Kidney (tissue), 14 donors: ENCODE results near the gene PPFIA4. TPM values are rescaled to one million over a fixed set of nuclear protein-coding genes. Genes with fewer than 3 reads are reported as not detected.

Experiments used
- DNase-seq, 5 donors: peaks; one replicate each; pipeline ENCODE4 v3.0.0-alpha.2; 2013 to 2020
- FAIRE-seq: peaks from 2 replicates; lab custom pipeline; 2012; peaks lifted over from hg19 to GRCh38; lab: Jason Lieb, UNC
- H3K27ac ChIP-seq, 2 donors: one replicate each; pipeline ENCODE4 v1.7.0; 2013; ENCODE audit warnings: low read depth in 2 of 2, low read length in 2 of 2, inconsistent platforms in 1 of 2
- H3K27me3 ChIP-seq: one replicate; pipeline ENCODE4 v1.7.1; 2013; ENCODE audit warnings: low read length, inconsistent platforms; ENCODE audit not compliant: control insufficient read depth, insufficient read depth
- H3K36me3 ChIP-seq, 3 donors: one replicate each; pipeline versions ENCODE4 v1.7.0 to v1.7.1; 2013; ENCODE audit warnings: low read length in 3 of 3, control low read depth in 1 of 3, inconsistent platforms in 1 of 3; ENCODE audit not compliant: insufficient read depth in 3 of 3, control insufficient read depth in 2 of 3
- H3K4me1 ChIP-seq, 3 donors: one replicate each; pipeline versions ENCODE4 v1.7.0 to v1.7.1; 2013; ENCODE audit warnings: low read length in 3 of 3, inconsistent platforms in 1 of 3, low read depth in 1 of 3; ENCODE audit not compliant: control insufficient read depth in 2 of 3, insufficient read depth in 2 of 3
- H3K4me3 ChIP-seq, 3 donors: one replicate each; pipeline versions ENCODE4 v1.7.0 to v1.8.1; 2013; ENCODE audit warnings: low read length in 3 of 3, control low read depth in 1 of 3, inconsistent platforms in 1 of 3
- H3K9ac ChIP-seq, 3 donors: one replicate each; pipeline versions ENCODE4 v1.7.0 to v1.7.1; 2013; ENCODE audit warnings: low read length in 3 of 3, control low read depth in 1 of 3, inconsistent platforms in 1 of 3
- H3K9me3 ChIP-seq, 3 donors: one replicate each; pipeline versions ENCODE4 v1.7.0 to v1.7.1; 2013; ENCODE audit warnings: low read length in 3 of 3, control low read depth in 1 of 3, inconsistent platforms in 1 of 3; ENCODE audit not compliant: control insufficient read depth in 2 of 3, insufficient read depth in 1 of 3
- intact Hi-C: fragments of 100-400 bp; cut with DNase I; formaldehyde crosslinking; loops from one replicate; pipeline ENCODE4 v1.11.1; 2022
- polyA plus RNA-seq: library from polyadenylated mRNA; stranded (reverse); fragments of 350-450 nt; fragmentation: Illumina TruSeq; extraction: RNeasy Lipid Tissue Mini Kit (QIAGEN cat#74804); gene quantifications from one replicate; pipeline ENCODE4 v1.2.3, GENCODE V29; 2014; ENCODE audit warnings: low read depth, low replicate concordance; ENCODE audit not compliant: insufficient read depth
- total RNA-seq: library from RNA; stranded (reverse); fragmentation: NEBNext Ultra II Directional; extraction: Animal tissue kit (Norgen Biotek cat#: 25700); gene quantifications from one replicate; pipeline ENCODE4 v1.2.1, GENCODE V29; 2021
- TF ChIP-seq, protein P1 (sequence below): IDR thresholded peaks from 3 replicates; pipeline ENCODE4 v1.5.1; 2012; ENCODE audit warnings: mild to moderate bottlenecking, moderate library complexity, borderline replicate concordance; ENCODE audit not compliant: insufficient read depth; ENCODE audit errors: extremely low read depth
- donor health status: control.
- donor health status: control.
- donor health status: control.
- donor health status: control.
- donor health status: control.
- donor health status: DM: yes; HTN: yes; CAD: no.
- donor health status: Normal renal cell carcinoma (clear cell type).

Gene PPFIA4
- total and polyA plus RNA-seq, 2 donors from 2014 or later = 1.7 to 5.2 TPM

DNA sequence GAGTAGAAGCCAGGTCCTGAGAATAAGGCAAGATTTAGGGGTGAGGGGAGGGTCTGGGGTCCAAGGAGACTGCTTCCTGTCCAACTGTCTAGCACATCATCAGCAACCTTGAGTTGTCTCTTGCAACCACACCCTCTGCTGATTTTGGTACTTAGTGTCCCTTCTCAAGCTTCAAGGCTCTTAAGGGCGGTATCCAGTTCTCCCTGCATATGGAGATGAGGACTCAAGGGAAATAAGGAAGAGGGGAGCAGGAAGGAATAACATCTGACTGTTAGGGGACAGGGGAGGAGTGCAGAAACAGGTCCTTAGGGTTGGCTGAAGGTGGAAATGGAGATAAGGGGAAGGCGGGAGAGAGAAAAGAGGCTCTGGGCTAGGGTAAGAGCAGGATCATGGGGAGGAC lies 47.2 kb downstream of the PPFIA4 start:
- H3K4me3 ChIP-seq = no peak overlapping the region
- no peaks in the 10 kb centered on the region for H3K9me3 ChIP-seq
- peaks cover 0 to 11% (median 6%) of the 10 kb centered on the region in 3 donors for H3K4me1 ChIP-seq
- no peaks in the 10 kb centered on the region for H3K36me3 ChIP-seq
- FAIRE-seq (no peak), DNase-seq (no peak)
- intact Hi-C loops = no loop called here
- TF ChIP-seq, protein P1, sequence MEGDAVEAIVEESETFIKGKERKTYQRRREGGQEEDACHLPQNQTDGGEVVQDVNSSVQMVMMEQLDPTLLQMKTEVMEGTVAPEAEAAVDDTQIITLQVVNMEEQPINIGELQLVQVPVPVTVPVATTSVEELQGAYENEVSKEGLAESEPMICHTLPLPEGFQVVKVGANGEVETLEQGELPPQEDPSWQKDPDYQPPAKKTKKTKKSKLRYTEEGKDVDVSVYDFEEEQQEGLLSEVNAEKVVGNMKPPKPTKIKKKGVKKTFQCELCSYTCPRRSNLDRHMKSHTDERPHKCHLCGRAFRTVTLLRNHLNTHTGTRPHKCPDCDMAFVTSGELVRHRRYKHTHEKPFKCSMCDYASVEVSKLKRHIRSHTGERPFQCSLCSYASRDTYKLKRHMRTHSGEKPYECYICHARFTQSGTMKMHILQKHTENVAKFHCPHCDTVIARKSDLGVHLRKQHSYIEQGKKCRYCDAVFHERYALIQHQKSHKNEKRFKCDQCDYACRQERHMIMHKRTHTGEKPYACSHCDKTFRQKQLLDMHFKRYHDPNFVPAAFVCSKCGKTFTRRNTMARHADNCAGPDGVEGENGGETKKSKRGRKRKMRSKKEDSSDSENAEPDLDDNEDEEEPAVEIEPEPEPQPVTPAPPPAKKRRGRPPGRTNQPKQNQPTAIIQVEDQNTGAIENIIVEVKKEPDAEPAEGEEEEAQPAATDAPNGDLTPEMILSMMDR = no peak
- H3K27ac ChIP-seq = no peak overlapping the region
- H3K9ac ChIP-seq = no peak overlapping the region
- H3K27me3 ChIP-seq = no peaks in the 10 kb centered on the region

DNA sequence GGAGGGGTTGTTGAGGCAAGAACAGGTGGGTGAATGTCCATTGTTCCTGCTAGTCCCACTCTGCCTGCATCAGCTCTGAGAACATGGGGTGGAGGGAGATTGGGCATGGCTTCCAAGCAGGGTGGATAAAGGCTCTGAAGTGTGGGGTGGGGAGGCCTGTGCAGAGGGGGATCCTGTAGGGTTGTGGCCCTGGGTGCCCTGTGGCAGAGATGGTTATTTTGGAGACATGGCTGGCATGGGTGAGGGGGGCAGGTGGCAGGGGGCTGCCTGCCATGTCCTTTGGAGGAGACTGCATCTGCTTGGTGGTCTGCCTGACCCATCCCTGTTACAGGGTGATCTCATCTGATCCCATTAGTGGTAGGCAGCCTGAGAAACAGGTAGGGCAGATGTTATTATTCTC lies 48.3 kb downstream of the PPFIA4 start:
- no peak overlapping the region for H3K27ac ChIP-seq
- H3K27me3 ChIP-seq = no peaks in the 10 kb centered on the region
- FAIRE-seq (no peak), DNase-seq (no peak)
- H3K9ac ChIP-seq = no peak overlapping the region
- TF ChIP-seq, protein P1 = no peak
- peaks cover 0 to 7% (median 4%) of the 10 kb centered on the region in 3 donors for H3K4me1 ChIP-seq
- H3K9me3 ChIP-seq = no peaks in the 10 kb centered on the region
- intact Hi-C loops = no loop called here
- no peaks in the 10 kb centered on the region for H3K36me3 ChIP-seq
- no peak overlapping the region for H3K4me3 ChIP-seq

DNA sequence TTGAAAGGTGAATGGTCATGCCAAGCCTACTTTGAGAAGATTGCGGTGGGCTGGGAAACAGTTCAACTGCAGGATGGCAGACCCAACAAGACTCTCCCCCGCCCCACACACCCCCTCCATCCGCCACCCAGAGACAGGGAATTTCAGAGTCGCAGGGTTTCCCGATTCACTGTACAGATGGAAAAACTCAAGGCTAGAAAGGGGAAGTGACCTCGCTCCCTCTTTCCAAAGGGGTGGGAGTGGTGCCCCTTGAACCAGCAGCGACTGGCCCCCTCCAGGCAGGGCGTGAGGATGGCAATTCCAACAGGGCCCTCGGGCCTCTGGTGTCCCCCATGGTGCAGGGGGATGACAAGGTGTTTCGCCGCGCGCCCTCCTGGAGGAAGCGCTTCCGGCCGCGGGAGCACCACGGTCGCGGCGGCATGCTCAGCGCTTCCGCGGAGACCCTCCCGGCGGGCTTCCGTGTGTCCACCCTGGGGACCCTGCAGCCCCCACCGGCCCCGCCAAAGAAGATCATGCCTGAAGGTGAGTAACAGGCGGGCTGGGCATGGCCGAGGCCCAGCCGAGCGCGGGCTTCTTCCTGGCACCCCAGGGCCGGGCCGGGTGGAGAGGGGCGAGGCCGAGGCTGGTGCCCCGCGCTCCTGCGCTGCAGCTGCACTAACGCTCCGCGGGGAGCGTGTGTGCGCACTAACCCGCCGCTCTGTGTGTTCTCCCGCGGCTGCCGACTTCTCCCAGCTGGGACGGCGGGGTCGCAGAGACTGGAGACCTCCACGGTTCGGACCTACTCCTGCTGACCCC lies 49.1 kb downstream of the PPFIA4 start:
- Histone ChIP-seq H3K4me1 (peaks cover 0 to 7% (median 4%) of the 10 kb centered on the region in 3 donors), H3K27ac (no peak overlapping the region), H3K27me3 (no peaks in the 10 kb centered on the region), H3K9me3 (no peaks in the 10 kb centered on the region), H3K9ac (no peak overlapping the region), H3K36me3 (no peaks in the 10 kb centered on the region), H3K4me3 (peak overlapping the region in 1 of 3 donors; percentile 17)
- intact Hi-C loops = no loop called here
- no peak for FAIRE-seq
- DNase-seq = peak in 3 of 5 donors; percentile 38 to 66 (median 52)
- TF ChIP-seq, protein P1 = no peak
